Osteoblast (primary cell): ENCODE results near the gene ST6GALNAC5. TPM values are rescaled to one million over a fixed set of nuclear protein-coding genes. Genes with fewer than 3 reads are reported as not detected.

Source experiments
- DNase-seq: peaks from one replicate; pipeline ENCODE4 v3.0.0; 2011; ENCODE audit warnings: low spot score, mixed read lengths; ENCODE audit not compliant: insufficient read length; ENCODE audit errors: missing footprints
- H2AFZ ChIP-seq: 2 replicates; pipeline ENCODE4 v1.6.0; 2011; ENCODE audit warnings: mild to moderate bottlenecking, low read length
- H3K27ac ChIP-seq: 2 replicates; pipeline ENCODE4 v1.5.1; 2011; ENCODE audit warnings: mild to moderate bottlenecking, low read depth, low read length, moderate library complexity
- H3K27me3 ChIP-seq: 2 replicates; pipeline ENCODE4 v1.6.0; 2012; ENCODE audit warnings: mild to moderate bottlenecking, control low read depth, inconsistent platforms, low read length, moderate library complexity; ENCODE audit not compliant: insufficient read depth
- H3K36me3 ChIP-seq: 2 replicates; pipeline ENCODE4 v1.5.1; 2011; ENCODE audit warnings: mild to moderate bottlenecking, low read length, control low read depth, moderate library complexity; ENCODE audit not compliant: insufficient read depth
- H3K4me1 ChIP-seq: 2 replicates; pipeline ENCODE4 v1.5.1; 2011; ENCODE audit warnings: mild to moderate bottlenecking, low read length, control low read depth, moderate library complexity; ENCODE audit not compliant: insufficient read depth
- H3K4me2 ChIP-seq: 2 replicates; pipeline ENCODE4 v1.6.0; 2011; ENCODE audit warnings: mild to moderate bottlenecking, low read length; ENCODE audit not compliant: insufficient read depth
- H3K4me3 ChIP-seq: fragments of 200-600 bp; sonication (generic); 3 replicates; pipeline ENCODE4 v1.5.1; 2012; ENCODE audit warnings: mild to moderate bottlenecking, low read length, inconsistent platforms; ENCODE audit not compliant: insufficient read depth
- H3K79me2 ChIP-seq: 2 replicates; pipeline ENCODE4 v1.6.0; 2012; ENCODE audit warnings: mild to moderate bottlenecking, low read length, control low read depth, inconsistent platforms; ENCODE audit not compliant: insufficient read depth
- H3K9me3 ChIP-seq: 2 replicates; pipeline ENCODE4 v1.5.1; 2011; ENCODE audit warnings: low read depth, low read length, control low read depth
- H4K20me1 ChIP-seq: 2 replicates; pipeline ENCODE4 v1.6.0; 2012; ENCODE audit warnings: mild to moderate bottlenecking, low read length, control low read depth; ENCODE audit not compliant: insufficient read depth
- total RNA-seq: library from RNA; depleted of rRNA; stranded (reverse); fragments of >200 nt; gene quantifications from 2 replicates; pipeline ENCODE4 v1.2.3, GENCODE V29; 2012
- TF ChIP-seq, protein P1 (sequence below): IDR thresholded peaks from 2 replicates; pipeline ENCODE4 v1.5.1; 2011; ENCODE audit warnings: mild to moderate bottlenecking, low read depth, low read length, moderate library complexity; ENCODE audit errors: extremely low read depth

ST6GALNAC5 gene
- total RNA-seq, 1 donor: 1.1 TPM

DNA sequence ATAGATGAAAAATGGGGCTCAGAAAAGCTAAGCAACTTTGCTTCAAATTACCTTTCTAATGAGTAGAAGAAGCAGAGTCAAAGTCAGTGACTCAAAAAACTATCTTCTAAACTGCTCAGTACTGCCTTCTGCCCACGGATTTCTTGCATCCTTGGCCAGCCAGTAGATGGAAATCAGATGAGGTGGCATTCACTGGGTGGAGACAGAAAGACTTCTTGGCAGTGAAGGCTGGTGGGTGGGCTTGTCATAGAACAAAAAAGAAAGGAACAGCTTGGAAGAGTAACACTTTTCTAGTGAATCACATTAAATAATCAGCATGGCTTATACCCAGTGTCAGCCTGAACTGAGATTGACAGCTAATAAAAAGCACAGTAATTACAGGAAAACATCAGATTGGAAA, 170.7 kb downstream of the ST6GALNAC5 start:
- Histone ChIP-seq H3K27me3 (no peaks in the 10 kb centered on the region), H3K36me3 (no peaks in the 10 kb centered on the region), H3K27ac (no peak overlapping the region), H3K4me3 (no peak overlapping the region), H3K4me2 (no peak overlapping the region), H3K79me2 (no peaks in the 10 kb centered on the region), H4K20me1 (no peaks in the 10 kb centered on the region), H3K9me3 (no peaks in the 10 kb centered on the region), H3K4me1 (peaks cover 13% of the 10 kb centered on the region), H2AFZ (no peak overlapping the region)
- DNase-seq: no peak
- TF ChIP-seq, protein P1, sequence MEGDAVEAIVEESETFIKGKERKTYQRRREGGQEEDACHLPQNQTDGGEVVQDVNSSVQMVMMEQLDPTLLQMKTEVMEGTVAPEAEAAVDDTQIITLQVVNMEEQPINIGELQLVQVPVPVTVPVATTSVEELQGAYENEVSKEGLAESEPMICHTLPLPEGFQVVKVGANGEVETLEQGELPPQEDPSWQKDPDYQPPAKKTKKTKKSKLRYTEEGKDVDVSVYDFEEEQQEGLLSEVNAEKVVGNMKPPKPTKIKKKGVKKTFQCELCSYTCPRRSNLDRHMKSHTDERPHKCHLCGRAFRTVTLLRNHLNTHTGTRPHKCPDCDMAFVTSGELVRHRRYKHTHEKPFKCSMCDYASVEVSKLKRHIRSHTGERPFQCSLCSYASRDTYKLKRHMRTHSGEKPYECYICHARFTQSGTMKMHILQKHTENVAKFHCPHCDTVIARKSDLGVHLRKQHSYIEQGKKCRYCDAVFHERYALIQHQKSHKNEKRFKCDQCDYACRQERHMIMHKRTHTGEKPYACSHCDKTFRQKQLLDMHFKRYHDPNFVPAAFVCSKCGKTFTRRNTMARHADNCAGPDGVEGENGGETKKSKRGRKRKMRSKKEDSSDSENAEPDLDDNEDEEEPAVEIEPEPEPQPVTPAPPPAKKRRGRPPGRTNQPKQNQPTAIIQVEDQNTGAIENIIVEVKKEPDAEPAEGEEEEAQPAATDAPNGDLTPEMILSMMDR: no peak

DNA sequence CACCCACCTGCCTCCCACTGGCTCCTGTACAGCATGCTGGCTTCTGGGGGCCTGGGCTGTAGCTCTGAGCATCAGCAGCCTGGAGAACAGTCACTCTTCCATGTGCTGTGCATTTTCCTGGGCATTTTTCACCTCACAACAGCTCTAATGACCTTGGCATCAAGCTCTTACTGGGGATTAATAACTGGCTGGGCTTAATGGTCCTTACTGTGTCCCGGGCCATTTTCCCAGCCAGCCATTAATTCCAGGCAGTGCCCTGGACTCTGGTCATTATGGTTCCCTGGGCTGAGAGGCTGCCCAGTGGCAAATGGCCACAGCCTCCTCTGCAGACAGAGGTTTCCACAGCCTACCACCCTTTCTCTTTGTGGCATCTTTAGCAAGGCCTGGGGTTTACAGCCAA, 171.8 kb downstream of the ST6GALNAC5 start:
- H3K27ac ChIP-seq: no peak overlapping the region
- TF ChIP-seq, protein P1: no peak
- H3K27me3 ChIP-seq: no peaks in the 10 kb centered on the region
- H3K4me3 ChIP-seq: no peak overlapping the region
- no peak for DNase-seq
- no peaks in the 10 kb centered on the region for H3K79me2 ChIP-seq
- peaks cover 13% of the 10 kb centered on the region for H3K4me1 ChIP-seq
- H3K36me3 ChIP-seq: no peaks in the 10 kb centered on the region
- no peak overlapping the region for H3K4me2 ChIP-seq
- no peak overlapping the region for H2AFZ ChIP-seq
- no peaks in the 10 kb centered on the region for H4K20me1 ChIP-seq
- no peaks in the 10 kb centered on the region for H3K9me3 ChIP-seq

DNA sequence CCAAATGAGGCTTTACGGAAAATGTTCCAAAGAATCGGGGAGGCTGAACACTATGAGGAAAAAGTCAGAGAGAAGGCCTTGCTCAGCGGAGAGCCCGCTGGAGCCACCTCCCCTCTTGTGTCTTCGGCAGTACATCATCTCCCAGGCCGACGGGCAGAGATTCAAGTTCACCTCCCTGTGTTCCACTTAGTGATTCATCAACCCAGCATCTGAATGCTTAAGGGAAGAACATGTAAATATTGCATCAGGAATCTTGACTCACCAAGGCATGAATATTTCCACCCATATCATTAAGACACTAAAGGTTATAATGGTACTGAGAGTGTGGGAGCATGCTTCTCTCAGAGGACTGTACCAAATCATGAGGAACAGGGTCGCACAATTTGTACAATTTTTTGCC, 172.5 kb downstream of the ST6GALNAC5 start:
- peak; percentile 91 for DNase-seq
- H3K79me2 ChIP-seq: no peaks in the 10 kb centered on the region
- no peak overlapping the region for H3K27ac ChIP-seq
- H3K36me3 ChIP-seq: no peaks in the 10 kb centered on the region
- H4K20me1 ChIP-seq: no peaks in the 10 kb centered on the region
- H3K9me3 ChIP-seq: no peaks in the 10 kb centered on the region
- H2AFZ ChIP-seq: no peak overlapping the region
- H3K4me1 ChIP-seq: peaks cover 13% of the 10 kb centered on the region
- no peaks in the 10 kb centered on the region for H3K27me3 ChIP-seq
- TF ChIP-seq, protein P1: no peak
- no peak overlapping the region for H3K4me2 ChIP-seq
- H3K4me3 ChIP-seq: no peak overlapping the region

DNA sequence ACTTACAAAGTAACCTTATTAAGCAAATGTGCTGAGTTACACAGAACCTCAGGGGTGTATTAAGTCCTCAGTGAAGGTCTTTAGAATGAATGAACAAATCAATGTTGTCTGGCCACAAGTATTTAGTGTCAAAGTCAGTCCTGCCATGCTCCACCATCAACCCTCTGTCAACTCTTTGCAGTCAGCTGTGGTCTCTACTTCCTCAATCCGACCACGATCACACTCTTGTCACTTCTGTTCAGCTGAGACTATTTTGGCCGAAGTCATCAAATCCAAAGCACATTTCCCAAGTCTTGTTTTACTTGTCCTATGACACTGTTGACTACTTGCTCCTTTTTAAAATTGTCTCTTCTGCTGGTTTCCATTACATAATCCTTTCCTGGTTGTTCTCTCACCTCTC, 173.5 kb downstream of the ST6GALNAC5 start:
- Histone ChIP-seq H4K20me1 (no peaks in the 10 kb centered on the region), H3K36me3 (no peaks in the 10 kb centered on the region), H3K4me2 (no peak overlapping the region), H2AFZ (no peak overlapping the region), H3K27ac (no peak overlapping the region), H3K4me3 (no peak overlapping the region), H3K4me1 (peaks cover 13% of the 10 kb centered on the region), H3K9me3 (no peaks in the 10 kb centered on the region), H3K27me3 (no peaks in the 10 kb centered on the region), H3K79me2 (no peaks in the 10 kb centered on the region)
- TF ChIP-seq, protein P1: no peak
- no peak for DNase-seq
